GM10248 (cell line): ENCODE measurements around the gene AMER1.

Experiments
- CTCF ChIA-PET: fragments of 300-600 bp; sonication (Branson Sonifier 250); formaldehyde crosslinking; extraction: SDS; loops from one replicate; lab custom pipeline; 2021; ENCODE audit warnings: antibody characterized with exemption; lab: Yijun Ruan, JAX
- POLR2A ChIA-PET: fragments of 350-650 bp; sonication (Branson Sonifier 250); formaldehyde crosslinking; extraction: SDS; loops from one replicate; lab custom pipeline; 2020; ENCODE audit warnings: antibody characterized with exemption; lab: Yijun Ruan, JAX
- DNase-seq: peaks from one replicate; pipeline ENCODE4 v3.0.0; 2012; ENCODE audit errors: extremely low spot score
- TF ChIP-seq, protein P1 (sequence below): IDR thresholded peaks from 2 replicates; pipeline ENCODE4 v1.5.1; 2012; ENCODE audit warnings: mild to moderate bottlenecking, low read depth; ENCODE audit errors: extremely low read depth, missing control alignments, control extremely low read depth

Gene AMER1

GRCh38 chrX:64192673-64193072 lies 12.8 kb downstream of the AMER1 start:
- TF ChIP-seq, protein P1, sequence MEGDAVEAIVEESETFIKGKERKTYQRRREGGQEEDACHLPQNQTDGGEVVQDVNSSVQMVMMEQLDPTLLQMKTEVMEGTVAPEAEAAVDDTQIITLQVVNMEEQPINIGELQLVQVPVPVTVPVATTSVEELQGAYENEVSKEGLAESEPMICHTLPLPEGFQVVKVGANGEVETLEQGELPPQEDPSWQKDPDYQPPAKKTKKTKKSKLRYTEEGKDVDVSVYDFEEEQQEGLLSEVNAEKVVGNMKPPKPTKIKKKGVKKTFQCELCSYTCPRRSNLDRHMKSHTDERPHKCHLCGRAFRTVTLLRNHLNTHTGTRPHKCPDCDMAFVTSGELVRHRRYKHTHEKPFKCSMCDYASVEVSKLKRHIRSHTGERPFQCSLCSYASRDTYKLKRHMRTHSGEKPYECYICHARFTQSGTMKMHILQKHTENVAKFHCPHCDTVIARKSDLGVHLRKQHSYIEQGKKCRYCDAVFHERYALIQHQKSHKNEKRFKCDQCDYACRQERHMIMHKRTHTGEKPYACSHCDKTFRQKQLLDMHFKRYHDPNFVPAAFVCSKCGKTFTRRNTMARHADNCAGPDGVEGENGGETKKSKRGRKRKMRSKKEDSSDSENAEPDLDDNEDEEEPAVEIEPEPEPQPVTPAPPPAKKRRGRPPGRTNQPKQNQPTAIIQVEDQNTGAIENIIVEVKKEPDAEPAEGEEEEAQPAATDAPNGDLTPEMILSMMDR, result no peak
- CTCF ChIA-PET, result interaction anchor here (0.6 kb wide), 1 partner anchor 12 kb away, joined by 3 read pairs; no protein-coding TSS in a partner anchor
- POLR2A ChIA-PET, result no interaction called here
- DNase-seq, result no peak

- ChIA-PET CTCF (no interaction called here), POLR2A (no interaction called here)
- no peak for DNase-seq
- TF ChIP-seq, protein P1, result no peak
Observed at GRCh38 chrX:64192040-64192439, 13.5 kb downstream of the AMER1 start.

DNA sequence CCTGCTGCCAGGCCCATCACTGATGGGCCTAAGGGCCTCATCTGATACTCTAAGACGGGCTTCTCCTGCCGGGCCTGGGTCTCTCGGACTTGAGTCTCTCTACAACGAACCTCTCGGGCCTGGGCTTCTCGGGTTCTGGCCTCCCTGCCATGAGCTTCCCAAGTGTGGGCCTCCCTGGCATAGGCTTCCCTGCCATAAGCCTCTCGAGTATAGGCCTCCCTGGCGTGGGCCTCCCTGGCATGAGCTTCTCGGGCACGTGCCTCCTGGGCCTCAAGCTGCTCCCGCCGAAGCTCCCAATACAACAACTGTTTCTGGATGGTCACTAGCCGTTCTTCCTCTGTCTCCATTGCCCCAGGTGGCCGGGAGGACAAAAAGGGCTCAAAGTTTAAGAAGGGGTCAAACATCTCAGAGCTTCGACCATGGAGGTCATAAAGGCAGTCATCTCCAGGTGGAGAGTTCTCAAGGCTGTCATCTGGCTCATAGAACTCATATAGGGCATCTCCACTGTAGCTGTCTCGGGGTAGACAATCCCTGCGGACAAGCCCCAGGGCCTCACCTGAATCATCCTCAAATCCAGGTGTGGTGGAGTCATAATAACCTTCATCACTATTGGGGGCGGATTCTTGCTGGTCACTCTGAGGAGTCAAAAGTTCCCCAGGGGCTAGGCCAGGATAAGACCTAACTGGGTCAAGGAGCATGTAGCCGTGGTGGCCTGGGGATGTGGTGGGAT lies 14.1 kb downstream of the AMER1 start:
- TF ChIP-seq, protein P1, result no peak
- DNase-seq, result no peak
- POLR2A ChIA-PET, result no interaction called here
- CTCF ChIA-PET, result interaction anchor here (1.3 kb wide), 1 partner anchor 9 kb away, joined by 3 read pairs; no protein-coding TSS in a partner anchor

DNA sequence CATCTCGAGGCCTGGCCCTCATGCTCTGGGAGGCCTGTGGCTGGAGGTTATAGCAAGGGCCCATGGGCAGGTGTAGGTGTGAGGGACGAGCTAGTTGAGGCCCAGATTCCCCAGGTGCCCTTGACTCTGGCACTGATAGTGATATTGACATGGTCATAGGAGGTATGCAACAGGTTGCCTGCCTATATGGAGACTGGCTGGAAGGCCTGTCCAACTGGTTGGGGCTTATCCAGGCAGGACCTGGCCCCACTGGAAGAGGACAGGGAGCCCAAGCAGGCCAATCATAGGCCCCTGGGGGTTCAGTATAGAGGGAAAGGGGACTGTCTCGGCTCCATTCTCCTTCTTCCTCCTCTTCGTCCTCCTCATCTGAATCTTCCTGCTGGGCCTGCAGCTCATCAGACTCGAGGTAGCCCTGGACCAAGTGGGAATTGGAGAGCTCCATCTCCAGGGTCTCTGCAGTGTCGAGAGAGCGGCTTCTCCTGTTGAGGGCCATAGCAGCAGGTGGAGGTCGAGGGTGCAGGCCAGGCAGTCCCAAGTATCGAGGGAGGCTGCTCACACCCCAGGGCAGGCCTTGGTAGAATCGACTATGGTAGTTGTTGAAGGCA lies 15.3 kb downstream of the AMER1 start:
- ChIA-PET CTCF (interaction anchor here (1.3 kb wide), 1 partner anchor 10 kb away, joined by 3 read pairs; no protein-coding TSS in a partner anchor), POLR2A (no interaction called here)
- DNase-seq, result no peak
- TF ChIP-seq, protein P1, result no peak

DNA sequence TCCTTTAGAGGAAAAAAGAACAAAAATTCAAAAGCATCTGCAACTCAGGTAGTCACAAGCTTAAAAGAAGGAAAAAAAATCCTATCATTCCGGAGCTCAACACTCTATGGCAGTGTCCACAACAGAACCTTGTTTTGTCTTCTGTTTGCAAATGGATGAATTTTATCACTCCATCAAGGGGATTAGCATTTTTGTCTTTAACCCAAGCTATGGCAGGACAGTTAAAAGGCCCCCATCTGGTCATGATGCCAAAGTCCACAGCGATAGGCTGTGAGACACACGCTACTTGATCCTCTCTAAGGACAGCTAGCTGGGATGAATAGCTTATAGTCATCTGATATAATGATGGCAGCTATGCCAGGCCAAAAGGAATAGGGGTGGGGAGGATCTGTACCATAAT lies 16.6 kb downstream of the AMER1 start:
- ChIA-PET CTCF (interaction anchor here (1.1 kb wide), 1 partner anchor 13 kb away, joined by 3 read pairs; no protein-coding TSS in a partner anchor), POLR2A (no interaction called here)
- TF ChIP-seq, protein P1, result no peak
- no peak for DNase-seq

DNA sequence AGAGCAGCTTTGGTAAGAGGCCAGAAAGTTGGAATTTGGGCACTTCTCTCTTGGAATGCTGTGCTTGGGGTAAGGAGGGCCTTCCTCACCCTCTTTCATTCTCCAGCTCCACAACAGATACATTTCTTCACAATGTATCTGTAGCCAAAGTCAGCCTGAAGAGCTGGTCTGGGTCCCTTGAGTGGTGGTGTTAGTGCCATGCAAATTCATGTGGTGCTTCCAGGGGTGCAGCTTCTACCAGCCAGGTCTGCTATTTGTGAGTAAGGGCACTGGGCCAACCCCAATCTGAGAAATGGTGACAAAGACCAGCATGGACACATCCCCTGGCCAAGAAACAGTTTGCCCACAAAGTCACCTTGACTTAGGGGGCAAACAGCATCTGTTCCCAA lies 17.8 kb downstream of the AMER1 start:
- CTCF ChIA-PET, result interaction anchor here (1.1 kb wide), 1 partner anchor 14 kb away, joined by 3 read pairs; no protein-coding TSS in a partner anchor
- TF ChIP-seq, protein P1, result no peak
- no peak for DNase-seq
- POLR2A ChIA-PET, result no interaction called here
